ENCODE measurements around the gene SFXN1. TPM values are rescaled to one million over a fixed set of nuclear protein-coding genes. Genes with fewer than 3 reads are reported as not detected.

Gene SFXN1
- total and polyA plus RNA-seq, 2 of the 4 experiments (the other 2 are of a cell fraction) = 131 to 410 TPM

GRCh38 chr5:175556794-175557193 is 78.4 kb downstream of the SFXN1 start:
- Histone ChIP-seq H3K18ac (ENCODE audit: low read depth, low read length) (no peak overlapping the region), H3K4me2 (ENCODE audit: low read depth, low read length) (no peak overlapping the region), H4K8ac (ENCODE audit: low read depth in 2 of 2, low read length in 2 of 2) (no peak overlapping the region), H2BK15ac (ENCODE audit: low read depth, low read length) (no peak overlapping the region), H2BK20ac (ENCODE audit: low read depth, low read length) (no peak overlapping the region), H3K4me1 (ENCODE audit: control insufficient read depth, insufficient read depth, low read length) (no peaks in the 10 kb centered on the region), H2AK5ac (ENCODE audit: low read depth, low read length) (no peak overlapping the region), H4K91ac (ENCODE audit: insufficient read depth, low read depth, low read length) (no peak overlapping the region), H3K9ac (ENCODE audit: low read depth, low read length) (no peak overlapping the region), H3K56ac (ENCODE audit: extremely low read depth, insufficient read depth, low read length) (no peak overlapping the region), H3K9me1 (ENCODE audit: insufficient read depth, low read length) (no peaks in the 10 kb centered on the region), H3K4ac (ENCODE audit: low read depth, low read length) (no peak overlapping the region), H2AFZ (replicated peaks; ENCODE audit: low read length, poor library complexity) (no peak overlapping the region), H4K5ac (ENCODE audit: low read depth, low read length) (no peak overlapping the region), H3K36me3 (ENCODE audit: control insufficient read depth, insufficient read depth, low read length) (no peaks in the 10 kb centered on the region), H3K23ac (ENCODE audit: low read depth, low read length) (no peak overlapping the region), H3K27ac (ENCODE audit: insufficient read depth, low read length) (no peak overlapping the region), H2BK5ac (ENCODE audit: low read depth, low read length, poor library complexity, severe bottlenecking) (no peak overlapping the region), H3K4me3 (ENCODE audit: insufficient read depth, low read depth, low read length) (no peak overlapping the region), H3K79me1 (ENCODE audit: low read depth in 1 of 2, low read length in 2 of 2) (no peaks in the 10 kb centered on the region), H3K27me3 (ENCODE audit: control insufficient read depth, insufficient read depth, low read length) (no peaks in the 10 kb centered on the region), H3K9me3 (ENCODE audit: control insufficient read depth, insufficient read depth, low read length) (0 out of 2 replicates have a peak, but pooled peaks cover 1% of the 10 kb centered on the region), H2AK9ac (replicated peaks; ENCODE audit: low read depth, low read length, poor library complexity) (no peak overlapping the region), H2BK120ac (ENCODE audit: low read depth, low read length) (no peak overlapping the region), H4K20me1 (ENCODE audit: insufficient read depth, low read length) (no peaks in the 10 kb centered on the region), H3K14ac (replicated peaks; ENCODE audit: low read depth, low read length) (no peak overlapping the region)
- TF ChIP-seq MAFK (IDR thresholded peaks at IDR 0.05; ENCODE audit: low read depth, low read length) (no peak), MXI1 (IDR thresholded peaks at IDR 0.05; ENCODE audit: borderline replicate concordance, low read depth, low read length) (no peak), POLR2A (IDR thresholded peaks at IDR 0.05; ENCODE audit: low read depth, low read length) (no peak), ELK1 (IDR thresholded peaks at IDR 0.05; ENCODE audit: borderline replicate concordance, low read depth, low read length) (no peak), CHD1 (IDR thresholded peaks at IDR 0.05; ENCODE audit: low read depth, low read length) (no peak), RAD21 (IDR thresholded peaks at IDR 0.05; ENCODE audit: low read length) (no peak), MAZ (IDR thresholded peaks at IDR 0.05; ENCODE audit: borderline replicate concordance, low read depth, low read length) (no peak), CEBPB (IDR thresholded peaks at IDR 0.05; ENCODE audit: low read depth, low read length) (no peak), NFE2L2 (IDR thresholded peaks at IDR 0.05; ENCODE audit: low read depth, low read length) (no peak), BHLHE40 (IDR thresholded peaks at IDR 0.05; ENCODE audit: low read depth, low read length) (no peak), RCOR1 (IDR thresholded peaks at IDR 0.05; ENCODE audit: insufficient replicate concordance, low read length) (no peak), CTCF (conservative IDR thresholded peaks at IDR 0.05; ENCODE audit: low read depth, low read length) (no peak), USF2 (IDR thresholded peaks at IDR 0.05; ENCODE audit: low read depth, low read length) (no peak), RFX5 (IDR thresholded peaks at IDR 0.05; ENCODE audit: low read depth, low read length) (no peak), FOS (IDR thresholded peaks at IDR 0.05; ENCODE audit: low read depth, low read length) (no peak)
- dilution Hi-C loops (cut with HindIII; ENCODE audit: low sequenced_read_pairs, unreplicated experiment) (no loop called here), in situ Hi-C loops (cut with MboI; ENCODE audit: low sequenced_read_pairs) (no loop called here), intact Hi-C loops (cut with micrococcal nuclease) (no loop called here)
- CTCF ChIA-PET = interaction anchor here (1.8 kb wide), 1 partner anchor 23 kb away, joined by 5 read pairs; no protein-coding TSS in a partner anchor
- no CpG with 5 or more reads among the region's 4 CpGs for whole genome bisulfite sequencing, 2 experiments (ENCODE audit: extremely low coverage in 2 of 2, insufficient read length in 1 of 2)
- no TSS peak for BruUV-seq (replicated peaks)
- no peak for ATAC-seq (ENCODE audit: low read depth)
- POLR2A ChIA-PET (ENCODE audit: unreplicated experiment) = no interaction called here
- DNase-seq = no peak
